ENCODE data around the gene DHRS13. TPM values are rescaled to one million over a fixed set of nuclear protein-coding genes. Genes with fewer than 3 reads are reported as not detected.

Gene DHRS13
- polyA plus RNA-seq, 1 donor (not counting 4 experiments of a cell fraction or from before 2014, with no cell fraction given) = 3.4 TPM

DNA sequence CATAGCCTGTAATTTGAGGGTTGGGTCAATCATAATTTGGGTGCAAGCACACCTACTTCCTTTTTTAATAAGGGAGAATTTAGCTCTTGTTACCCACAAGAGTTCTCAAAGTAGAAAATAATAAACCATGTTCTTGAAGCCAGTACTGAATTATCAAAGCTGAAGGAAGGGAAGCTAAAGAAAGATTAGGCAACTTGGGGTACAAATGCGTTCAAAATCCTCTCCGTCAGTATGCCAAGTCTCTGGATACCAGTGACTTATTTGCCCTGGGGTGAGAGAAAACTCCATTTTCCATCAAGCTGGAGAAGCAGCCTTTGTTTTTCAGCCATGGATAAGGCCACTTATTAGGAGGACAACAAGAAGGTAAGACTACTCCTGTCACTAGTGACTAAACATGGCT, 23.5 kb upstream of the DHRS13 start:
- Histone ChIP-seq H3K27ac (ENCODE audit: control insufficient read depth, insufficient read depth, low read length) (no peak overlapping the region), H3K4me3 (ENCODE audit: control insufficient read depth in 2 of 3, extremely low read depth in 1 of 3, insufficient read depth in 2 of 3, low read depth in 1 of 3, low read length in 3 of 3) (no peak overlapping the region), H4K20me1 (ENCODE audit: control insufficient read depth, extremely low read depth, insufficient read depth, low read length) (peaks cover 4% of the 10 kb centered on the region), H3K9me3 (ENCODE audit: control insufficient read depth, low read depth, low read length) (peaks cover 5% of the 10 kb centered on the region), H3K4me1 (ENCODE audit: control insufficient read depth, extremely low read depth, insufficient read depth, low read length) (peaks cover 13% of the 10 kb centered on the region), H3K9ac (ENCODE audit: control insufficient read depth, extremely low read depth, insufficient read depth, low read length) (no peak overlapping the region), H2AFZ (ENCODE audit: control insufficient read depth, low read length) (no peak overlapping the region), H3K36me3 (ENCODE audit: control insufficient read depth in 2 of 2, extremely low read depth in 1 of 2, insufficient read depth in 2 of 2, low read length in 2 of 2) (peaks cover 14 to 42% of the 10 kb centered on the region in 2 experiments), H3K9me1 (ENCODE audit: control insufficient read depth, extremely low read depth, insufficient read depth, low read length) (no peaks in the 10 kb centered on the region), H3K27me3 (ENCODE audit: control insufficient read depth, extremely low read depth, insufficient read depth, low read length) (no peaks in the 10 kb centered on the region), H3K79me2 (ENCODE audit: control insufficient read depth, insufficient read depth, low read length) (peaks cover 55% of the 10 kb centered on the region), H3K4me2 (ENCODE audit: control insufficient read depth, extremely low read depth, insufficient read depth, low read depth, low read length) (no peak overlapping the region)
- TF ChIP-seq EZH2 (IDR thresholded peaks at IDR 0.05; ENCODE audit: low read length) = no peak
- TF ChIP-seq, protein P1, sequence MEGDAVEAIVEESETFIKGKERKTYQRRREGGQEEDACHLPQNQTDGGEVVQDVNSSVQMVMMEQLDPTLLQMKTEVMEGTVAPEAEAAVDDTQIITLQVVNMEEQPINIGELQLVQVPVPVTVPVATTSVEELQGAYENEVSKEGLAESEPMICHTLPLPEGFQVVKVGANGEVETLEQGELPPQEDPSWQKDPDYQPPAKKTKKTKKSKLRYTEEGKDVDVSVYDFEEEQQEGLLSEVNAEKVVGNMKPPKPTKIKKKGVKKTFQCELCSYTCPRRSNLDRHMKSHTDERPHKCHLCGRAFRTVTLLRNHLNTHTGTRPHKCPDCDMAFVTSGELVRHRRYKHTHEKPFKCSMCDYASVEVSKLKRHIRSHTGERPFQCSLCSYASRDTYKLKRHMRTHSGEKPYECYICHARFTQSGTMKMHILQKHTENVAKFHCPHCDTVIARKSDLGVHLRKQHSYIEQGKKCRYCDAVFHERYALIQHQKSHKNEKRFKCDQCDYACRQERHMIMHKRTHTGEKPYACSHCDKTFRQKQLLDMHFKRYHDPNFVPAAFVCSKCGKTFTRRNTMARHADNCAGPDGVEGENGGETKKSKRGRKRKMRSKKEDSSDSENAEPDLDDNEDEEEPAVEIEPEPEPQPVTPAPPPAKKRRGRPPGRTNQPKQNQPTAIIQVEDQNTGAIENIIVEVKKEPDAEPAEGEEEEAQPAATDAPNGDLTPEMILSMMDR (optimal IDR thresholded peaks at IDR 0.05 in 1 of 3, IDR thresholded peaks at IDR 0.05 in 1 of 3, conservative IDR thresholded peaks at IDR 0.05 in 1 of 3; ENCODE audit: extremely low read depth in 1 of 3, insufficient read depth in 2 of 3, low read length in 3 of 3) = no peak
- DNase-seq (ENCODE audit: low read depth, low spot score) = no peak
- dilution Hi-C loops (cut with MboI; ENCODE audit: extremely low pct_ligation_motif_present, low sequenced_read_pairs) = no loop called here
- FAIRE-seq = no peak

DNA sequence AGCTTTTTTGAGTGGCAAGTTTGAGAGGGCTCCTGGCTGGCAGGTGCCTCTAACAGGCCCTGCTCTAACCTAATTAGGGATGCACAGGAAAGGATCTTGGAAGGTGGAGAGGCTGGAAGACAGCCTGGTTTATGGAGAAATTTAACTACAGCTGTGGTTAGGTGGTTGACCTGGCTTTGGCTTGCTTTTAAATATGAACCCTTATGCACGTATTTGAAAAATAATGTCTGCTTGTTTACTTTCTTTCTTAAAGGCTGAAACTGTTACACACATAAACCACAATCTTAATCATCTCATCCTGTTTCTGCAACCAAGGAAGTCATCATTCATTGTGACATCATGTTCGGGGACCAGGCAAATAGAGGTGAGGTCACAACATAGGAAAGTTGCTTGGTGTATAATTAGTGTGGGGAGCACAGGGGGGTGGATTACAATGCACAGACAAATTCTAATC, 23.1 kb upstream of the DHRS13 start:
- dilution Hi-C loops (cut with MboI; ENCODE audit: extremely low pct_ligation_motif_present, low sequenced_read_pairs) = no loop called here
- H3K9me1 ChIP-seq (ENCODE audit: control insufficient read depth, extremely low read depth, insufficient read depth, low read length) = no peaks in the 10 kb centered on the region
- no peak overlapping the region for H3K4me3 ChIP-seq (ENCODE audit: control insufficient read depth in 2 of 3, extremely low read depth in 1 of 3, insufficient read depth in 2 of 3, low read depth in 1 of 3, low read length in 3 of 3)
- H3K36me3 ChIP-seq (ENCODE audit: control insufficient read depth in 2 of 2, extremely low read depth in 1 of 2, insufficient read depth in 2 of 2, low read length in 2 of 2) = peaks cover 17 to 45% of the 10 kb centered on the region in 2 experiments
- H3K9ac ChIP-seq (ENCODE audit: control insufficient read depth, extremely low read depth, insufficient read depth, low read length) = no peak overlapping the region
- peaks cover 53% of the 10 kb centered on the region for H3K79me2 ChIP-seq (ENCODE audit: control insufficient read depth, insufficient read depth, low read length)
- peak overlapping the region; percentile 25 for H3K27ac ChIP-seq (ENCODE audit: control insufficient read depth, insufficient read depth, low read length)
- H3K27me3 ChIP-seq (ENCODE audit: control insufficient read depth, extremely low read depth, insufficient read depth, low read length) = no peaks in the 10 kb centered on the region
- no peak for FAIRE-seq
- peak overlapping the region; percentile 6 for H3K4me2 ChIP-seq (ENCODE audit: control insufficient read depth, extremely low read depth, insufficient read depth, low read depth, low read length)
- H3K4me1 ChIP-seq (ENCODE audit: control insufficient read depth, extremely low read depth, insufficient read depth, low read length) = peaks cover 13% of the 10 kb centered on the region
- H4K20me1 ChIP-seq (ENCODE audit: control insufficient read depth, extremely low read depth, insufficient read depth, low read length) = peaks cover 4% of the 10 kb centered on the region
- no peak for DNase-seq (ENCODE audit: low read depth, low spot score)
- H2AFZ ChIP-seq (ENCODE audit: control insufficient read depth, low read length) = no peak overlapping the region
- TF ChIP-seq EZH2 (IDR thresholded peaks at IDR 0.05; ENCODE audit: low read length) = no peak
- TF ChIP-seq, protein P1 (optimal IDR thresholded peaks at IDR 0.05 in 1 of 3, IDR thresholded peaks at IDR 0.05 in 1 of 3, conservative IDR thresholded peaks at IDR 0.05 in 1 of 3; ENCODE audit: extremely low read depth in 1 of 3, insufficient read depth in 2 of 3, low read length in 3 of 3) = no peak
- peaks cover 5% of the 10 kb centered on the region for H3K9me3 ChIP-seq (ENCODE audit: control insufficient read depth, low read depth, low read length)

Measured in keratinocyte (primary cell).